H9 (cell line): ENCODE results near the gene RBP4. TPM values are rescaled to one million over a fixed set of nuclear protein-coding genes. Genes with fewer than 3 reads are reported as not detected.

Experiments used
- DNase-seq: peaks from one replicate; pipeline ENCODE4 v3.0.0-alpha.2; 2017
- H2AFZ ChIP-seq: one replicate; pipeline ENCODE4 v1.6.1; 2013; ENCODE audit warnings: mild to moderate bottlenecking, low read length, control low read depth, moderate library complexity
- H2AK5ac ChIP-seq: 2 replicates; pipeline ENCODE4 v1.6.1; 2013; ENCODE audit warnings: low read length, control low read depth, mixed read lengths; ENCODE audit not compliant: insufficient read length
- H2BK120ac ChIP-seq: one replicate; pipeline ENCODE4 v1.6.1; 2013; ENCODE audit warnings: low read depth, mild to moderate bottlenecking, low read length, control low read depth, inconsistent platforms; ENCODE audit not compliant: poor library complexity, severe bottlenecking
- H2BK12ac ChIP-seq: 2 replicates; pipeline ENCODE4 v1.6.1; 2013; ENCODE audit warnings: low read length, control low read depth, mixed read lengths, low read depth; ENCODE audit not compliant: insufficient read length
- H2BK15ac ChIP-seq: 2 replicates; pipeline ENCODE4 v1.6.1; 2013; ENCODE audit warnings: low read depth, low read length, control low read depth
- H2BK20ac ChIP-seq: one replicate; pipeline ENCODE4 v1.6.1; 2013; ENCODE audit warnings: low read depth, mild to moderate bottlenecking, low read length, control low read depth, inconsistent platforms; ENCODE audit not compliant: poor library complexity, severe bottlenecking
- H2BK5ac ChIP-seq: 2 replicates; pipeline ENCODE4 v1.6.1; 2013; ENCODE audit warnings: low read length, control low read depth, mixed read lengths; ENCODE audit not compliant: insufficient read length
- H3K14ac ChIP-seq: 2 replicates; pipeline ENCODE4 v1.6.1; 2013; ENCODE audit warnings: low read length, control low read depth; ENCODE audit not compliant: insufficient read depth
- H3K18ac ChIP-seq: 2 replicates; pipeline ENCODE4 v1.6.1; 2013; ENCODE audit warnings: low read depth, mild to moderate bottlenecking, mixed read lengths, low read length, control low read depth; ENCODE audit not compliant: insufficient read length
- H3K23ac ChIP-seq: 2 replicates; pipeline ENCODE4 v1.6.1; 2013; ENCODE audit warnings: low read length, control low read depth, mixed read lengths, low read depth; ENCODE audit not compliant: insufficient read length
- H3K23me2 ChIP-seq: 2 replicates; pipeline ENCODE4 v1.6.1; 2013; ENCODE audit warnings: low read depth, mild to moderate bottlenecking, mixed read lengths, low read length, control low read depth; ENCODE audit not compliant: insufficient read length, poor library complexity, severe bottlenecking
- H3K27ac ChIP-seq: 2 replicates; pipeline ENCODE4 v1.5.1; 2013; ENCODE audit warnings: low read length, control low read depth, mixed read lengths, low read depth; ENCODE audit not compliant: insufficient read length
- H3K27me3 ChIP-seq: 2 replicates; pipeline ENCODE4 v1.6.1; 2013; ENCODE audit warnings: low read length, control low read depth, inconsistent platforms; ENCODE audit not compliant: insufficient read depth
- H3K4ac ChIP-seq: 2 replicates; pipeline ENCODE4 v1.6.1; 2013; ENCODE audit warnings: low read depth, mild to moderate bottlenecking, control low read depth, inconsistent platforms, low read length, moderate library complexity
- H3K4me1 ChIP-seq: 2 replicates; pipeline ENCODE4 v1.6.1; 2013; ENCODE audit warnings: low read length, control low read depth, inconsistent platforms; ENCODE audit not compliant: insufficient read depth
- H3K4me2 ChIP-seq: 2 replicates; pipeline ENCODE4 v1.6.1; 2013; ENCODE audit warnings: low read length, control low read depth, mixed read lengths; ENCODE audit not compliant: insufficient read length, insufficient read depth
- H3K56ac ChIP-seq: 2 replicates; pipeline ENCODE4 v1.6.1; 2013; ENCODE audit warnings: low read depth, mild to moderate bottlenecking, mixed read lengths, low read length, control low read depth; ENCODE audit not compliant: insufficient read length
- H3K79me1 ChIP-seq: 2 replicates; pipeline ENCODE4 v1.6.1; 2013; ENCODE audit warnings: low read depth, mild to moderate bottlenecking, moderate library complexity, low read length, control low read depth, inconsistent platforms; ENCODE audit not compliant: insufficient read depth, poor library complexity, severe bottlenecking
- H3K79me2 ChIP-seq: 2 replicates; pipeline ENCODE4 v1.6.1; 2013; ENCODE audit warnings: low read length, control low read depth, inconsistent platforms; ENCODE audit not compliant: insufficient read depth
- H3K9ac ChIP-seq: 2 replicates; pipeline ENCODE4 v1.6.1; 2013; ENCODE audit warnings: low read length, control low read depth, mixed read lengths; ENCODE audit not compliant: insufficient read length; ENCODE audit errors: extremely low read depth
- H3K9me3 ChIP-seq: one replicate; pipeline ENCODE4 v1.6.1; 2013; ENCODE audit warnings: low read depth, low read length, inconsistent platforms; ENCODE audit not compliant: control insufficient read depth
- H3T11ph ChIP-seq: one replicate; pipeline ENCODE4 v1.6.1; 2013; ENCODE audit warnings: mild to moderate bottlenecking, low read length, control low read depth, inconsistent platforms
- H4K20me1 ChIP-seq: one replicate; pipeline ENCODE4 v1.6.1; 2013; ENCODE audit not compliant: control insufficient read depth, insufficient read length, insufficient read depth
- H4K5ac ChIP-seq: 2 replicates; pipeline ENCODE4 v1.6.1; 2013; ENCODE audit warnings: low read depth, mild to moderate bottlenecking, mixed read lengths, low read length, control low read depth; ENCODE audit not compliant: insufficient read length
- H4K8ac ChIP-seq: replicated peaks from 2 replicates; pipeline ENCODE4 v1.6.1; 2013; ENCODE audit warnings: low read length, control low read depth, mixed read lengths, low read depth; ENCODE audit not compliant: insufficient read length
- H4K91ac ChIP-seq: 2 replicates; pipeline ENCODE4 v1.6.1; 2013; ENCODE audit warnings: low read depth, mild to moderate bottlenecking, moderate library complexity, mixed read lengths, low read length, control low read depth; ENCODE audit not compliant: insufficient read length
- H3K27ac Mint-ChIP-seq, 3 experiments: 2 replicates in 2 of 3; 3 replicates in 1 of 3; pipeline ENCODE4 v1.8.0; 2020 to 2021; ENCODE audit warnings: mixed read lengths in 3 of 3, mild to moderate bottlenecking in 1 of 3, moderate library complexity in 1 of 3
- H3K27me3 Mint-ChIP-seq: 2 replicates; pipeline ENCODE4 v1.8.0; 2021; ENCODE audit warnings: low read depth, mild to moderate bottlenecking, moderate library complexity, mixed read lengths
- H3K36me3 Mint-ChIP-seq, 3 experiments: 2 replicates in 2 of 3; 3 replicates in 1 of 3; pipeline ENCODE4 v1.8.0; 2020 to 2021; ENCODE audit warnings: low read depth in 3 of 3, mixed read lengths in 3 of 3; ENCODE audit not compliant: insufficient read depth in 1 of 3
- H3K4me1 Mint-ChIP-seq, 2 experiments: 2 replicates each; pipeline ENCODE4 v1.8.0; 2020; ENCODE audit warnings: mixed read lengths in 2 of 2
- H3K4me3 Mint-ChIP-seq, 2 experiments: 2 replicates in 1 of 2; 3 replicates in 1 of 2; pipeline ENCODE4 v1.8.0; 2020 to 2021; ENCODE audit warnings: mild to moderate bottlenecking in 2 of 2, mixed read lengths in 2 of 2, moderate library complexity in 1 of 2
- H3K9me3 Mint-ChIP-seq, 2 experiments: 2 replicates in 1 of 2; 3 replicates in 1 of 2; pipeline ENCODE4 v1.8.0; 2020; ENCODE audit warnings: mild to moderate bottlenecking in 2 of 2, mixed read lengths in 2 of 2, moderate library complexity in 1 of 2
- WGBS: extraction: QIAGEN DNeasy Blood & Tissue Kit; methylation state at CpG from one replicate; pipeline ENCODE4 v1.1.7; 2013; ENCODE audit warnings: missing lambda C conversion rate, low lambda C conversion rate, mixed read lengths; ENCODE audit not compliant: insufficient read length; ENCODE audit errors: extremely low coverage; 5-methylcytosine and 5-hydroxymethylcytosine counted together
- total RNA-seq: library from RNA; stranded (reverse); gene quantifications from 2 replicates; pipeline ENCODE4 v1.2.1, GENCODE V29; 2021
- TF ChIP-seq, protein P1 (sequence below): fragments of 200-600 bp; sonication (generic); conservative IDR thresholded peaks from 3 replicates; pipeline ENCODE4 v1.8.0; 2021; ENCODE audit warnings: antibody characterized with exemption, mild to moderate bottlenecking

Gene RBP4
- total RNA-seq, 1 experiment from 2014 or later = not detected

DNA sequence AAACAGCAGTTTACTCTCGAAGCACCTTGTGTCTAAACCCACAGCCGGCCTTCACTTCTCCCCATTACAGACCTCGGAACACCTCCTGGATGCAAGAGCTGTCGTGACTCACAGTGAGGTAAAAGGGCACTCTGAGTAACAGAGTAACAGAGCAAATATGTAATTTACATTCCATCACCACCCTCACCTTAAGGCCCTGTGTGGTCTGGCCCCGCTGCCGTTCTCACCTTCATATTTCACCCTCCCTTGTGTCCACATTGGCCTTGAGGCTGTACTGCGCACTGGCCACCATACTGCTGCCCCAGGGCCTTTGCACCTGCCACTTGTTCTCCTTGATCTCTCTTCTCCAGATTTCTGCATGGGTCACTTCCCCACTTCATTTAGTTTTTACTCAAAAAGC, 21.9 kb downstream of the RBP4 start:
- WGBS = no CpG with 5 or more reads among the region's 7 CpGs
- Mint-ChIP-seq H3K4me3 (no peak overlapping the region), H3K9me3 (no peaks in the 10 kb centered on the region), H3K27me3 (peaks cover 18% of the 10 kb centered on the region), H3K27ac (no peak overlapping the region), H3K4me1 (peaks cover 0 to 3% of the 10 kb centered on the region in 2 experiments; a peak in 1 of 4 replicates), H3K36me3 (no peaks in the 10 kb centered on the region)
- Histone ChIP-seq H3K56ac (no peak overlapping the region), H2BK5ac (no peak overlapping the region), H3K9ac (no peak overlapping the region), H3K23me2 (no peaks in the 10 kb centered on the region), H3K9me3 (no peaks in the 10 kb centered on the region), H4K5ac (no peak overlapping the region), H3K79me2 (no peaks in the 10 kb centered on the region), H3K4me1 (no peaks in the 10 kb centered on the region), H2BK120ac (no peak overlapping the region), H3K14ac (no peak overlapping the region), H3K18ac (no peak overlapping the region), H3K27ac (no peak overlapping the region), H2AK5ac (no peak overlapping the region), H3K23ac (no peak overlapping the region), H3K4ac (no peak overlapping the region), H4K91ac (no peak overlapping the region), H3K79me1 (no peaks in the 10 kb centered on the region), H3K27me3 (no peaks in the 10 kb centered on the region), H3K4me2 (no peak overlapping the region), H2AFZ (no peak overlapping the region), H2BK12ac (no peak overlapping the region), H2BK20ac (no peak overlapping the region), H4K20me1 (no peaks in the 10 kb centered on the region), H3T11ph (no peak overlapping the region), H4K8ac (no peak overlapping the region), H2BK15ac (no peak overlapping the region)
- TF ChIP-seq, protein P1, sequence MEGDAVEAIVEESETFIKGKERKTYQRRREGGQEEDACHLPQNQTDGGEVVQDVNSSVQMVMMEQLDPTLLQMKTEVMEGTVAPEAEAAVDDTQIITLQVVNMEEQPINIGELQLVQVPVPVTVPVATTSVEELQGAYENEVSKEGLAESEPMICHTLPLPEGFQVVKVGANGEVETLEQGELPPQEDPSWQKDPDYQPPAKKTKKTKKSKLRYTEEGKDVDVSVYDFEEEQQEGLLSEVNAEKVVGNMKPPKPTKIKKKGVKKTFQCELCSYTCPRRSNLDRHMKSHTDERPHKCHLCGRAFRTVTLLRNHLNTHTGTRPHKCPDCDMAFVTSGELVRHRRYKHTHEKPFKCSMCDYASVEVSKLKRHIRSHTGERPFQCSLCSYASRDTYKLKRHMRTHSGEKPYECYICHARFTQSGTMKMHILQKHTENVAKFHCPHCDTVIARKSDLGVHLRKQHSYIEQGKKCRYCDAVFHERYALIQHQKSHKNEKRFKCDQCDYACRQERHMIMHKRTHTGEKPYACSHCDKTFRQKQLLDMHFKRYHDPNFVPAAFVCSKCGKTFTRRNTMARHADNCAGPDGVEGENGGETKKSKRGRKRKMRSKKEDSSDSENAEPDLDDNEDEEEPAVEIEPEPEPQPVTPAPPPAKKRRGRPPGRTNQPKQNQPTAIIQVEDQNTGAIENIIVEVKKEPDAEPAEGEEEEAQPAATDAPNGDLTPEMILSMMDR = no peak
- no peak for DNase-seq
